Tibial artery (tissue), 4 donors: ENCODE results near the gene CATSPERE.
"Not testable (repeated sequence)": the region's sequence is repeated elsewhere in the genome, so short reads cannot be mapped to it uniquely, and the experiment has no call there.

Source experiments
- DNase-seq, 2 donors: peaks; one replicate each; pipeline ENCODE4 v3.0.0-alpha.2; 2019
- H3K27ac ChIP-seq, 2 donors: fragments of 200-600 bp; sonication (generic) in 1 of 2; 1 replicate in 1 of 2; 2 replicates in 1 of 2; pipeline ENCODE4 v1.5.1; 2018 to 2019; ENCODE audit warnings: mild to moderate bottlenecking in 1 of 2
- H3K27me3 ChIP-seq, 2 donors: fragments of 200-600 bp; sonication (generic) in 1 of 2; one replicate each; pipeline versions ENCODE4 v1.5.1 to v1.6.0; 2016 to 2019
- H3K36me3 ChIP-seq, 3 donors: fragments of 200-600 bp; sonication (generic) in 2 of 3; one replicate each; pipeline ENCODE4 v1.5.1; 2016 to 2019; ENCODE audit warnings: mild to moderate bottlenecking in 2 of 3
- H3K4me1 ChIP-seq, 4 donors: fragments of 200-600 bp; sonication (generic) in 2 of 4; 1 replicate in 3 of 4; 2 replicates in 1 of 4; pipeline ENCODE4 v1.5.1; 2016 to 2019
- H3K4me3 ChIP-seq, 2 donors: fragments of 200-600 bp; sonication (generic) in 1 of 2; 1 replicate in 1 of 2; 2 replicates in 1 of 2; pipeline ENCODE4 v1.5.1; 2018 to 2019; ENCODE audit warnings: mild to moderate bottlenecking in 2 of 2
- H3K9me3 ChIP-seq, 3 donors: fragments of 200-600 bp; sonication (generic) in 1 of 3; one replicate each; pipeline ENCODE4 v1.5.1; 2016 to 2019
- CTCF ChIP-seq, 2 experiments: fragments of 200-600 bp in 1 of 2; fragments of 450-650 bp in 1 of 2; IDR thresholded peaks; one replicate each; pipeline ENCODE4 v1.5.1; 2017 to 2019; ENCODE audit warnings: antibody characterized with exemption in 2 of 2, mild to moderate bottlenecking in 1 of 2, moderate library complexity in 1 of 2
- intact Hi-C: fragments of 100-400 bp; cut with DNase I; formaldehyde crosslinking; loops from one replicate; pipeline ENCODE4 v1.15.0; 2023; ENCODE audit warnings: low total_unique reads

Gene CATSPERE

GRCh38 chr1:244680667-244681066 is 219.6 kb downstream of the CATSPERE start:
- H3K36me3 ChIP-seq: no peaks in the 10 kb centered on the region
- DNase-seq: peak in 1 of 2 donors; percentile 26
- H3K27me3 ChIP-seq: no peaks in the 10 kb centered on the region
- no peak overlapping the region for H3K4me3 ChIP-seq
- H3K4me1 ChIP-seq: peaks cover 0 to 45% (median 12%) of the 10 kb centered on the region in 4 donors
- H3K9me3 ChIP-seq: no peaks in the 10 kb centered on the region
- intact Hi-C loops: no loop called here
- TF ChIP-seq CTCF (IDR thresholded peaks at IDR 0.05): no peak
- no peak overlapping the region for H3K27ac ChIP-seq

GRCh38 chr1:244682087-244682486 is 221.0 kb downstream of the CATSPERE start:
- H3K27me3 ChIP-seq, H3K9me3 ChIP-seq, H3K4me3 ChIP-seq, H3K27ac ChIP-seq, DNase-seq, H3K36me3 ChIP-seq, intact Hi-C loops: not testable (repeated sequence)
- peaks cover 0 to 41% (median 12%) of the 10 kb centered on the region in 4 donors for H3K4me1 ChIP-seq
